ENCODE data around the gene PHLDB2. TPM values are rescaled to one million over a fixed set of nuclear protein-coding genes. Genes with fewer than 3 reads are reported as not detected.

The PHLDB2 gene
- total and polyA plus RNA-seq, 2 of the 13 experiments (the other 11 are each of a cell fraction or from before 2014, with no cell fraction given): 8.4 to 23.6 TPM

GRCh38 chr3:112013058-112013783 is 154.2 kb downstream of the PHLDB2 start:
- CTCF ChIA-PET (ENCODE audit: low intra/inter-chr PET ratio, low total read pairs): interaction anchor here (2.0 to 2.3 kb wide), 2 partner anchors 24 to 344 kb away, joined by 6 to 28 read pairs; no protein-coding TSS in a partner anchor
- H3K79me2 ChIP-seq (ENCODE audit: insufficient read depth, low read length): no peaks in the 10 kb centered on the region
- no peaks in the 10 kb centered on the region for H3K9me3 ChIP-seq (ENCODE audit: low read length)
- no peaks in the 10 kb centered on the region for H3K36me3 ChIP-seq (replicated peaks in 1 of 2; ENCODE audit: control insufficient read depth in 1 of 2, insufficient read depth in 2 of 2, low read length in 2 of 2)
- POLR2A ChIA-PET: interaction anchor here (0.6 to 1.7 kb wide), 6 partner anchors 7 to 34 kb away, joined by 3 to 21 read pairs (median 4); partner anchors contain the start of genes ABHD10 and TAGLN3
- DNase-seq (ENCODE audit: low spot score) (peak; percentile 49), FAIRE-seq (peak; percentile 80), ATAC-seq (peak; percentile 97)
- no TSS peak for BruUV-seq (replicated peaks)
- 10% methylated on average over 15 of the region's 19 CpGs for WGBS (ENCODE audit: low lambda C conversion rate)
- H3K4me2 ChIP-seq (ENCODE audit: low read depth, low read length): peak overlapping the region; percentile 99
- H3K9ac ChIP-seq (ENCODE audit: insufficient read depth, low read depth, low read length): 0 out of 2 replicates have a peak overlapping the region, but pooled peaks have one; percentile 15
- no peak overlapping the region for H3K27ac ChIP-seq (ENCODE audit: extremely low read length, insufficient read depth, low read length)
- H2AFZ ChIP-seq (ENCODE audit: low read length): peak overlapping the region; percentile 47
- peak overlapping the region; percentile 46 to 74 (median 53); a peak in 5 of 6 replicates for H3K4me3 ChIP-seq (replicated peaks in 1 of 3; ENCODE audit: insufficient read depth in 1 of 3, low read depth in 2 of 3, low read length in 3 of 3)
- peaks cover 17% of the 10 kb centered on the region for H3K4me1 ChIP-seq (ENCODE audit: insufficient read depth, low read length)
- H3K27me3 ChIP-seq (ENCODE audit: control insufficient read depth in 1 of 2, insufficient read depth in 2 of 2, low read length in 2 of 2): peaks cover 0 to 5% of the 10 kb centered on the region in 2 experiments; a peak in 1 of 5 replicates
- in situ Hi-C loops (cut with HindIII; ENCODE audit: extremely low pct_ligation_motif_present, low pct_unique_long_range_greater_than_20kb): no loop called here
- intact Hi-C loops (cut with micrococcal nuclease; ENCODE audit: unreplicated experiment): loop anchor here (1.0 to 10.0 kb wide), 3 partner anchors 24 to 438 kb away; no protein-coding TSS in a partner anchor
- H4K20me1 ChIP-seq (ENCODE audit: insufficient read depth, low read length): no peaks in the 10 kb centered on the region
- TF ChIP-seq MEF2D (CRISPR knock-in tag; IDR thresholded peaks at IDR 0.05): no peak
- peak; percentile 62 for TF ChIP-seq TEAD3 (CRISPR knock-in tag; optimal IDR thresholded peaks at IDR 0.05; ENCODE audit: borderline replicate concordance)
- TF ChIP-seq PHF21A (CRISPR knock-in tag; IDR thresholded peaks at IDR 0.05): peak; percentile 38; the same call in 1 of the 2 replicates
- peak; percentile 51 for TF ChIP-seq ZNF687 (CRISPR knock-in tag; IDR thresholded peaks at IDR 0.05)
- peak; percentile 66; the same call in 1 of the 2 replicates for TF ChIP-seq KDM2A (CRISPR knock-in tag; IDR thresholded peaks at IDR 0.05; ENCODE audit: borderline replicate concordance, low read depth)
- TF ChIP-seq ZNF784 (CRISPR knock-in tag; IDR thresholded peaks at IDR 0.05; ENCODE audit: borderline replicate concordance): no peak
- TF ChIP-seq ZNF710 (CRISPR knock-in tag; IDR thresholded peaks at IDR 0.05; ENCODE audit: borderline replicate concordance): no peak
- no peak for TF ChIP-seq SIN3B (IDR thresholded peaks at IDR 0.05; ENCODE audit: low read length)
- TF ChIP-seq ZNF205 (CRISPR knock-in tag; IDR thresholded peaks at IDR 0.05): 0 out of 2 replicates have a peak, but pooled peaks have one; percentile 18
- 0 out of 2 replicates have a peak, but pooled peaks have one; percentile 22 for TF ChIP-seq MIXL1 (CRISPR knock-in tag; IDR thresholded peaks at IDR 0.05)
- peak; percentile 69 to 80 for TF ChIP-seq MAFK (conservative IDR thresholded peaks at IDR 0.05 in 1 of 2, IDR thresholded peaks at IDR 0.05 in 1 of 2; ENCODE audit: low read length in 2 of 2)
- TF ChIP-seq SMC3 (IDR thresholded peaks at IDR 0.05; ENCODE audit: low read length): peak; percentile 66
- TF ChIP-seq XRCC5 (optimal IDR thresholded peaks at IDR 0.05; ENCODE audit: low read length): peak; percentile 75
- peak; percentile 57; the same call in 1 of the 2 replicates for TF ChIP-seq KDM5B (CRISPR knock-in tag; IDR thresholded peaks at IDR 0.05; ENCODE audit: borderline replicate concordance)
- TF ChIP-seq RBAK (CRISPR knock-in tag; IDR thresholded peaks at IDR 0.05): no peak
- peak; percentile 33; the same call in 1 of the 2 replicates for TF ChIP-seq ZKSCAN1 (IDR thresholded peaks at IDR 0.05; ENCODE audit: low read length)
- 0 out of 2 replicates have a peak, but pooled peaks have one; percentile 44 for TF ChIP-seq ZNF766 (CRISPR knock-in tag; IDR thresholded peaks at IDR 0.05; ENCODE audit: borderline replicate concordance)
